GM18519 (cell line): ENCODE data around the gene SRGAP3.

Experiments
- ATAC-seq: cut with Tn5 transposase; IDR thresholded peaks from one replicate; pipeline ENCODE4 v1.9.1; 2021; ENCODE audit warnings: mild to moderate bottlenecking, moderate library complexity; ENCODE audit not compliant: unreplicated experiment, low FRiP score

The SRGAP3 gene

GRCh38 chr3:9068051-9068450 is 181.4 kb downstream of the SRGAP3 start:
- ATAC-seq, result no peak

GRCh38 chr3:9067352-9067975 is 182.0 kb downstream of the SRGAP3 start:
- ATAC-seq, result no peak

DNA sequence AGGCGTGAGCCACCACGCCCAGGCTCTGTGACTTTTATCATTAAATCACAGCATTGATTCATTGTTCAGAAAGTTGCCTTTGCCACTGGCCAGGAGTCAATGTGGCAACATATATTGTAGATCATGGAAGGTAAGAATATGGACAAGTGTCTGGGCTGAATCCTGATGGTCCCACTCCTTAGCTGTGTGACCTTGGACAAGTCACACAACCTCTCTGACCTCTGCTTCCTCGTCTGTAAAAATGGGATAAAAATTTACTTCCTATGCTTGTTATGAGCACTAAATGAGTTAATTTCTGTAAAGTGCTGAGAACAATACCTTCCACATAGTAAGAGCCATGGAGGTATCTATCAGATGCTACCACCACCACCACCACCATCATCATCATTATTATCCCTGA is 182.7 kb downstream of the SRGAP3 start:
- no peak for ATAC-seq

GRCh38 chr3:9066141-9066540 is 183.3 kb downstream of the SRGAP3 start:
- no peak for ATAC-seq

GRCh38 chr3:9064850-9065249 is 184.6 kb downstream of the SRGAP3 start:
- no peak for ATAC-seq

DNA sequence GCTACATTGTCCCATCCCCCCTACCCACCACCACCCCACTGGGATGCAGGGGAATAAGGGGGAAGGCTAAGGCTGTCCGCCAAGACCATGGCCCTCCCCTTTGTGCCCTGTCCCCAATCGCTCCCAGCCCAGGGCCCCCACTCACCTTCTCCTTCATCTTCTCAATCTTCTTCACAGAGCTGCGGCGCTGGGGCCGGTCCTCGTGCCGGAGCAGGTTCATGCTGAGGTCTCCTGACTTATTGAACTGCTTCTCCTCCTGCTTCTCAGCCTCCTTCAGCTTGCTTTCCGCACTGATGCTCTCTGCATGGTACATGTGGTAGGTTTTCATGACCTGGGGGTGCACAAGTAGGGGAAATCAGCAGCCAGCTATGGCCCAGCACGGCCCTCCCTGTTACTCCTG is 185.2 kb downstream of the SRGAP3 start:
- ATAC-seq, result no peak

DNA sequence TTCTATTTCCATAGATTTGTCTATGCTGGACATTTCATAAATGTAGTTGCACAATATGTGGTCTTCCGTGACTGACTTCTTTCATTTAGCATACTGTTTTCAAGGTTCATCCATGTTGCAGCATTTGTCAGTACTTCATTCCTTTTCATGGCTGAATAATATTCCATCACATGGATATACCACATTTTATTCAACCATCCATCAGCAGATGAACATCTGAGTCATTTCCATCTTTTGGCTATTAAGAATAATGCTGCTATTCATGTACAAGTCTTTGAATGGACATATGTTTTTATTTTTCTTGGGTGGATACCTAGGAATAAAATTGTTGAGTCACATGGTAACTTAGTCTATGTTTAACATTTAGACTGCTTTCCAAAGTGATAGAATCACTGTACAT is 186.9 kb downstream of the SRGAP3 start:
- no peak for ATAC-seq

GRCh38 chr3:9061634-9062033 is 187.8 kb downstream of the SRGAP3 start:
- no peak for ATAC-seq

GRCh38 chr3:9059489-9060400 is 189.7 kb downstream of the SRGAP3 start:
- no peak for ATAC-seq

- ATAC-seq, result no peak
Observed at GRCh38 chr3:9056581-9056980, 192.9 kb downstream of the SRGAP3 start.

DNA sequence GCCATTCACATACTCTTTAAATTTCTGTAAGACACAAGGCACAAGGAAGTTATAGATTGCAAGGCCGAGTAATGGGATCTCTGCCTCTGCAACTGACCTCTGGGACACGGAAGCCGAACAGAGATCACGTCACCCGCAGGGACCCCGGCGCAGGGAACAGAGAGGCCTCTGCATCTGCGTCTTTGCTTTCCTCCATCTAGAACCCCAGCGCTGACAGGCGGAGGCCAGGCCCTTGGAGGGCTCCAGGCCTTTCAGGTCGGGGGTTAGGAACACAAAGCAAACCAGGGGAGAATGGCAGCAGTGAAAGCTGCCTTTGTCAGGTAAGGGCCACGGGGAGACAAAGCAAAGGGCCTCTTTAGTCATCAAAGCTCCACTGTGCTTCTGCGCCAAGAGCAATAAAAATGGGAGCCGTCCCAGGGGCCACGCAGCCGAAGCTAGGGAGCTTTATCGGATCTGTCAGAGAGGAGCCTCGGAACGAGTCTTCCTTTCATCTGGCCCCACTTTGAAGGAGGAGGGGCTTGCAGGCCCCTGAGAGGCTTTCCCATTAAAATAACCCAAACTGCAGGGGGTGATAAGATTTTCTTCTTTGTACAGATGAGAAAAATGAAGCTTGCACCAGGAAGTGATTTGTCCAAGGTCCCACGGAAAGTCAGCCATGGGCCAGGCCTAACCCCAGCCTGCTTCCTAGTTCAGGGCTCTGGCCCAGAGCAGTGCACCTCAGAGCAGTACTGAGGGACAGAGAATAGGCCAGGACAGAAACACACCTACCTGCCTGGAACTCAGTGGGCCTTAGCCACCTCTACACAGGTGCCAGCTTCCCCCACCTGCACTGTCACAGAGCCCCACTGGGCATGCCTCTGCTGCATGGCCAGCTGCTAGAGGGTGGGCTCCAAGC is 201.7 kb downstream of the SRGAP3 start:
- no peak for ATAC-seq

DNA sequence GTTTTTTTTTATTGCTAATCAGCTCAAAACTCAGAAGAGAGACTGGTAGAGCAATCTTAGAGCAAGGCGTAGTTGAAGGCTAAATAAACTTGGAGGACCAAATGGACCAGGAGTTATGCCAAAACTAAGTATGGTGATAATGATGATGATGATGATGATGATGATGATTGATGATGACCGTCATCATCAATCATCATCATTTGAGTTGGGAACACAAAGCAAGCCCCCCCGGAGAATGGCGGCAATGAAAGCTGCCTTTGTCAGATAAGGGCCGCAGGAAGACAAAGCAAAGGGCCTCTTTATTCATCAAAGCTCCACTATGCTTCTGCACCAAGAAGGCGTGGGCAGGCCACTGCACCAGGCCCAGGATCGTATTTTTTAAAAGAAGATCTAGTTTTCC is 204.1 kb downstream of the SRGAP3 start:
- ATAC-seq, result no peak

DNA sequence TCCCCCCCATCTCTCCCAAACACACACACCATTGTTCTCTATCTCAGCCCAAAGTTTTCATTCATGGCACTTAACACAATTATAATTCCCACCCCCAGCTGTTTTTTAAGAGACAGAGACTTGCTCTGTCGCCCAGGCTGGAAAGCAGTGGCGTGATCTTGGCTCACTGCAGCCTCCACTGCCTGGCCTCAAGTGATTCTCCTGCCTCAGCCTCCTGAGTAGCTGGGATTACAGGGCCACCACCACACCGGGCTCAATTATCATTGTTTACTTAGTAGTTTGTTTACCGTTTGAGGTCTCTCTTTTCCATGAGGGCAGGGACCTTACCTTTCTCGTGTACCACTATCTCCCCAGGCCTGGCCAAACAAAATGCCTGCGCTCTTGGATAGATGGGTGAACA is 206.4 kb downstream of the SRGAP3 start:
- ATAC-seq, result no peak

DNA sequence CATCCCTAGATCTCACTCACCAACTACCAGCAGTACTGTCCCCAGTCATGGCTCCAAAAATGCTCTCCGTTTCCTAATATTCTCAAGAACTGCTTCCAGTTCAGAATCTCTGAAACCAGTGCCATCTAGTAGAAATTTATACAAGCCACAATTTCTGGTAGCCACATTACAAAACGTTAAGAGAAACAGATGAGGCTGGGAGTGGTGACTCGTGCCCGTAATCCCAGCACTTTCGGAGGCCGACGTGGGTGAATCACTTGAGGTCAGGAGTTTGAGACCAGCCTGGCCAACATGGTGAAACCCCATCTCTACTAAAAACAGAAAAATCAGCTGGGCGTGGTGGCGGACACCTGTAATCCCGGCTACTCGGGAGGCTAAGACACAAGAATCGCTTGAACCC is 207.8 kb downstream of the SRGAP3 start:
- ATAC-seq, result no peak

DNA sequence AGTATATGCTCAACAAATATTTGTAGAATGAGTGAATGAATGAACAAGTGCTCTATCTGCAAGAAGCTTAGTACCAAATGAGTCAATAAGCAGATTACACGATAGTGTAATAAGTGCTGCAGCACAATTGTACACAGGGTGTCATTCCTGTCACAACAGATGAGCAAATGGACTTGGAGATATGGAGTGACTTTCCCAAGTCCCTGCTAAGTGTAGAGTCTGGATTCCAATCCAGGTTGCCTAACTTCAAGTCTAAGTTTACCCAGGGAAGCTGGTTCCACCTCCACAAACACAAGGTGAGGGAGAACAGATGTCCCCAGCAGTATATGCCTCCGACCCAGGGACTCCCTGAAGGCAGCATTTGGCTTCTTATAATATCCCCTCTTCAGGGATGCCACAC is 208.4 kb downstream of the SRGAP3 start:
- ATAC-seq, result no peak

DNA sequence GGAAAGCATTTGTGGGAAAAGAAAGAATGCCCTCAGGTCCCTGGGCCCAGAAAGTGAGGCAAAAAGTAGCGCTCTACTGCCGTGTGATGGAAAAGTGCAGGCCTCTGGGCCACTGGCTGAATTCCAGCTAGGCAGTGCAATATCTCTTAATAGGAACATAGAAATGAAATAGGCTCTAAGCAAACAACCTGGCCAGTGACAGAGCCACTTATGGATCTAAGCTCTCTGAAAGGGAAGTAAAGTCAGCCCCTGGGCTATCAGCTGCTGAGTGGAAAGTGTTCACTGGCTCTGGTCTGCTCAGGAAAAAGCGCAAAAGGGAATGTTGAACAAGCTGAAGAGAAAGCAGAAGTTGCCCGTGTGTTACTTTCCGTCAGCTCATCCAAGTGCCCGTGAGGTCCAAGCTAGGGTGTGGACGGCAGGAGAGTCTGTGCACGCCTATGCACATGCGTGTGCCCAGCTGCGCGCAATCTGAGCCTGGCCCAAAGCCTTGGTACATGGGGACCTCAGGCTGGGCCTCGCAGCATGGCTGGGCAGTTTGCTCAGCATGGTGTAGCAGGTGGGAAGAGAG is 212.2 kb downstream of the SRGAP3 start:
- no peak for ATAC-seq

- ATAC-seq, result no peak
Observed at GRCh38 chr3:9036404-9037131, 212.9 kb downstream of the SRGAP3 start.

DNA sequence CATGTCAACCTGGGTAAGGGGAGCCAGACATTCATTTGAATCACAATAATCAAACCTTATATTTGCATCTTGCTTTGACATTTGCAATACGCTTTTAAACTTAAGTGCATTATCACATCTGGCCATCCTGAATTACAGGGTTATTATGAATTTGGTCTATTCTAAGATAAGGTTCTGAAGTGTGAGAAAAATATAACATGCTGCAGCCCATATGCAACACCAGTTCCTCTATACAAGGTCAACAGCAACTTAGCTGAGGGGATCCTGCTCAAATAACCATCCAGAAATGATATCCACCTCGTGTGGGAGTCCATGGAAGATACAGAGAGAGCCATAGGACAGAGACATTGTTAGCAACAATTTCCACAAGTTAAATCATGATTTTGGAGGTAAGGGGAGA is 213.5 kb downstream of the SRGAP3 start:
- no peak for ATAC-seq

- ATAC-seq, result no peak
Observed at GRCh38 chr3:9035473-9035872, 214.0 kb downstream of the SRGAP3 start.

GRCh38 chr3:9033867-9034266 is 215.6 kb downstream of the SRGAP3 start:
- no peak for ATAC-seq
